GM10248 (cell line): ENCODE results near the gene MAN1A1.

ENCODE experiments used
- CTCF ChIA-PET: fragments of 300-600 bp; sonication (Branson Sonifier 250); formaldehyde crosslinking; extraction: SDS; loops from one replicate; lab custom pipeline; 2021; ENCODE audit warnings: antibody characterized with exemption; lab: Yijun Ruan, JAX
- POLR2A ChIA-PET: fragments of 350-650 bp; sonication (Branson Sonifier 250); formaldehyde crosslinking; extraction: SDS; loops from one replicate; lab custom pipeline; 2020; ENCODE audit warnings: antibody characterized with exemption; lab: Yijun Ruan, JAX
- DNase-seq: peaks from one replicate; pipeline ENCODE4 v3.0.0; 2012; ENCODE audit errors: extremely low spot score
- TF ChIP-seq, protein P1 (sequence below): IDR thresholded peaks from 2 replicates; pipeline ENCODE4 v1.5.1; 2012; ENCODE audit warnings: mild to moderate bottlenecking, low read depth; ENCODE audit errors: extremely low read depth, missing control alignments, control extremely low read depth

MAN1A1 gene

DNA sequence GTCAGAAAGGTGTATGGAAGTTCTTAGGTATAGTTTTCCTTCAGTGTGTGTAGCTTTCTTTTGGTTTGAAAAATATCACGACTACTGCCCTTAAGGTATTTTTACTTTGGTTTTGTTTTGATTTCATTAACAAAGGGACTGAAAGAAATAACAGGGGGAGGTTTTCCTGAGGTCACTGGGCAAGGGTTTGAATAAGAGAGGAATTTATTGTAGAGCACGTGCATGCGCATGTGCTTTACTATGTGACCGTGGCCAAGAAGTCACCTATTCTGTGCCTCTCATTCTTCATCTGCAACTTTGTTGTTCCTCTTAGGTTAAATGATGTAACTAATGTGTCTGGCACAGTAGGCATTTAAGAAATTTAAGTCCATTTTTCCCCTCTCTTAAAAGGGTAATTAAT, 4.1 kb upstream of the MAN1A1 start:
- CTCF ChIA-PET: no interaction called here
- POLR2A ChIA-PET: no interaction called here
- DNase-seq: no peak
- TF ChIP-seq, protein P1, sequence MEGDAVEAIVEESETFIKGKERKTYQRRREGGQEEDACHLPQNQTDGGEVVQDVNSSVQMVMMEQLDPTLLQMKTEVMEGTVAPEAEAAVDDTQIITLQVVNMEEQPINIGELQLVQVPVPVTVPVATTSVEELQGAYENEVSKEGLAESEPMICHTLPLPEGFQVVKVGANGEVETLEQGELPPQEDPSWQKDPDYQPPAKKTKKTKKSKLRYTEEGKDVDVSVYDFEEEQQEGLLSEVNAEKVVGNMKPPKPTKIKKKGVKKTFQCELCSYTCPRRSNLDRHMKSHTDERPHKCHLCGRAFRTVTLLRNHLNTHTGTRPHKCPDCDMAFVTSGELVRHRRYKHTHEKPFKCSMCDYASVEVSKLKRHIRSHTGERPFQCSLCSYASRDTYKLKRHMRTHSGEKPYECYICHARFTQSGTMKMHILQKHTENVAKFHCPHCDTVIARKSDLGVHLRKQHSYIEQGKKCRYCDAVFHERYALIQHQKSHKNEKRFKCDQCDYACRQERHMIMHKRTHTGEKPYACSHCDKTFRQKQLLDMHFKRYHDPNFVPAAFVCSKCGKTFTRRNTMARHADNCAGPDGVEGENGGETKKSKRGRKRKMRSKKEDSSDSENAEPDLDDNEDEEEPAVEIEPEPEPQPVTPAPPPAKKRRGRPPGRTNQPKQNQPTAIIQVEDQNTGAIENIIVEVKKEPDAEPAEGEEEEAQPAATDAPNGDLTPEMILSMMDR: no peak

DNA sequence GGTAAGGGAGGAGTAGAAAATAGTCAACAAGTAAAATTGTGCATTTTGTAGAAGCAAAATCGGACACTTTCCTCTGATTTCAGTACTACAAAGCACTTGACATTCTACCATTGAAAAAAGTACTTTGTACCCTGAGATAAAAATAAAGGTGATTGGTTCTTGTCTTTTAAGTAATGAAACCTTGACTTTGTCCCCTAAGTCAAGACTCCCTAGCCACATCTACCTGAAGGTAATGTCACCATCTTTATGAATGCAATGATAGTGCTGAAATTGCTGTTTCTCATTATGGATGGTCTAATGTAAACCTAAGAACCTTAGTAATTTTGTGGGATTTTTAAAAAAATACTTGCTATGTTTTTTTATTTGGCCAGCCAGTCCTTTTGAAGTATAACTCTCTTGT, 2.4 kb upstream of the MAN1A1 start:
- TF ChIP-seq, protein P1: no peak
- ChIA-PET POLR2A (no interaction called here), CTCF (no interaction called here)
- DNase-seq: no peak

DNA sequence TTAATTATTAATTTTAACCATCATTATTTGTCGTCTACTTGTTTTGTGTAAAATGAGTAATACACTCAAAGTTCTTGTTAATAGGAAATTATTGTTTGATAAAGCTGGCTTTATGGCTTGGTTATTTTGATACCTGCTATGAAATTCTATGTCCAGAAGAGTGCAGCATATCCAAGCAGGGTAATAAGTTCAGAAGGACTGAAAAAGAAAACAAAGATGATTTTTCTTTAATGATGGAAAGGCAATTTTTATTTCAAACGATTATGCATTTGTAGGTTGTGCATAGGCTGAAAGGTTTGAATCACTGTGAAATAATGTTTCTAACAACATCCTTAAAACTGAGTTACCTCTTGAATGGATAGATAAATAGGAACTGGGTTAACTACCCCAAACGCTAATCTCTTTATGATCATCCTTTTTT, 1.4 kb upstream of the MAN1A1 start:
- POLR2A ChIA-PET: interaction anchor here (1.0 to 1.1 kb wide), 2 partner anchors 37 to 95 kb away, joined by 3 to 7 read pairs; no protein-coding TSS in a partner anchor
- no peak for DNase-seq
- CTCF ChIA-PET: interaction anchor here (0.8 to 1.8 kb wide), 19 partner anchors 10 to 726 kb away, joined by 3 to 9 read pairs (median 3); no protein-coding TSS in a partner anchor
- TF ChIP-seq, protein P1: peak; percentile 62

DNA sequence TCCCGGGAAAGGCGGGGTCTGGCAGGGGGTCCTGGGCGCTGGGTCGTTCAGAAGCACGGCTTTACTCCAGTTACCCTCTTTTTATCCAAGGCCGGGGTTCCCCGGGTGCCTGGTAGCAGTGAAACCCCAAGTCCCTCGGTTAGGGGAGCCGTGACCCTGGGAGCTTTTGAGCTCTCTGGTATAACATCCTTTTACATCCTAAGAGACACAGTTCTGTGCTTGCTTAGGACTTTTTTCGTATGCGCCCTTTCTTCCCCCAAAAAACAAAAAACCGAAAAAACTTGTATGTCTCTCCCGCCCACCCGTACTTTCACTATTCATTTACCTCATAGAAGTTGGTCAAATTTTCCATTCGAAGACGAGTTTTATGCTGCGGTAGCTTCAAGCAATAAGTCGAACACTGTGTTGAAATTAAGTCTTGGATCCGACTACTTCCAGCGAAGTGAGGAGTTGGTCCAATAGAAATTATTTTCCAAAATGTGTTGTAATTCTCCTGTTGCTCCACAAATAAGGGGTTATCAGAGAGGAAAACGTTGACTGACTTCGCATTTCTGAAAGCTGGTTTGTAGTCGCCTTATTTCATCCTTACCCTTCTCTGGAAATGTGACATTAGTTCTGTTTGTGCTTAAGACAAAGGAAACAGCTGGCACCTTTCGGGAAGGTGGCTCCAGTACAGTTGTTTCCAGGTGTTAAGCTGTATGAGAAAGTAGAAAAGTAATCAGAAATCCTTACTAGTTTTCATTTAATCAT, 816 bp upstream of the MAN1A1 start:
- peak; percentile 38 for DNase-seq
- POLR2A ChIA-PET: interaction anchor here (0.8 to 1.1 kb wide), 3 partner anchors 36 to 441 kb away, joined by 3 to 7 read pairs (median 3); no protein-coding TSS in a partner anchor
- CTCF ChIA-PET: interaction anchor here (0.8 to 1.8 kb wide), 19 partner anchors 9 to 727 kb away, joined by 3 to 9 read pairs (median 3); no protein-coding TSS in a partner anchor
- TF ChIP-seq, protein P1: no peak

DNA sequence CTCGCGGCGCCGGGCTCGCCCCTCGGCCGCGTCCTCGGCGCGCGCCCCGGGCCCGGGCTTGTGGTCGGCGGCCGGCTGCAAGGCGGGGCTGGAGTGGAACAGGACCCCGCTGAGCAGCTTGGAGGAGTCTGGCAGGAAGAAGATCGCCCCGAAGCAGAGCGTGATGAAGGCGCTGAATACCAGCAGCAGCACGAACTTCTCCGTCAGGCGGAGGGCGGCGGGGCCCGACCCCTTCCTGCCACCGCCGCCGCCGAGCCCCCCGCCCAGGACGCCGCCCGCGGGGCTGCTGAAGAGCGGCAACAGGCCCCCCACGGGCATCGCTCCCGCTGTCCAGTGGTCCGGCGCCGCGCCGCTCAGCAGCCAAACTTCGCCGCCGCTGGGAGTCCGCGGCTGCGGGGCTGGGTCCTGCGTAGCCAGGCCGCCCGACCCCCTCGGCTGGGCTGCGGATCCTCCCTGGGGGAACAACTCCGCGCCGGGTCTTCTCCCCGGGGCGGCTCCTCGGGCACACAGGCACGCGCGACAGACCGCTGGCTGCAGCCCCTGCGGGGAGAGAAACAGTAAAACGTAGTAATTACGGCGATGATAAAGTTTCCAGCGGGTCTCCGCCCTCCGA, 707 bp downstream of the MAN1A1 start:
- CTCF ChIA-PET: interaction anchor here (1.4 to 3.5 kb wide), 2 partner anchors 14 to 198 kb away, joined by 3 to 19 read pairs; no protein-coding TSS in a partner anchor
- POLR2A ChIA-PET: interaction anchor here (0.6 to 1.3 kb wide), 2 partner anchors 17 to 38 kb away, joined by 3 read pairs; no protein-coding TSS in a partner anchor
- DNase-seq: peak; percentile 45
- TF ChIP-seq, protein P1: no peak

DNA sequence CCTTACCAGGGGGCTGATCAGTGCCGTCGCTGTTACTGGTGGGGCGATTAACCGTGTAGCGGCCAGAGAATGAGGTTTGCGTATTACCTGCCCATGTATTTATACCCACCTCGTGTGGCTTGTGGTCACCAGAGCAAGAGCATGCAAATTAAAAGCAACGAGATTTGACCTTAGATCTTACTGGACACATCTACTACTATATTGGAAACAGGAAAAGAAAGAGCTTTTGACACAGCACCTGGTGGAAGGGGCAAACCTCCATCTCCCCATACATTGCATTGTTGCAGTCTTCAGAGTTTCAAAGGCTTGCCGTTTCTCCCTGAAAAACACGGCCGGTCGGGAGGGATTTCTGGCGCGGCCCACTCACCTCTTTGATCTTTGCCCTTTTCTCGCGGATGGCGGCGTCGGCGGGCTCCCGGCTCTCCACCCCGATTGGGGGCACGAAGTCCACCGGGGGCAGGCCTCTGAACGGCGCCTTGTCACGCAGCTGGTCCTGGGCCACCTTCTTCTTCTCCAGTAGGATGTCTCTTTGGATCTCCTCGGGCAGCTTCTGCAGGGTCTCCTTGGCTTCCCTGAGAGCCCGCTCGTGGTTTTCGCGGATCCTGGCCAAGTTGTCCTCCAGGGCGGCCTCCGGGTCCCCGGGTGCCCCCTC, 1.3 kb downstream of the MAN1A1 start:
- TF ChIP-seq, protein P1: no peak
- POLR2A ChIA-PET: interaction anchor here (0.6 to 2.1 kb wide), 4 partner anchors 16 to 115 kb away, joined by 3 to 20 read pairs (median 4); no protein-coding TSS in a partner anchor
- CTCF ChIA-PET: interaction anchor here (0.9 to 3.5 kb wide), 6 partner anchors 9 to 629 kb away, joined by 3 to 19 read pairs (median 4); no protein-coding TSS in a partner anchor
- DNase-seq: peak; percentile 44
